BJ (cell line): ENCODE data around the gene SUMO4. TPM values are rescaled to one million over a fixed set of nuclear protein-coding genes. Genes with fewer than 3 reads are reported as not detected.

Source experiments
- CTCF ChIA-PET: fragments of 350-600 bp; formaldehyde crosslinking; extraction: SDS; loops from one replicate; lab custom pipeline; 2021; ENCODE audit warnings: antibody characterized with exemption, inconsistent platforms; lab: Yijun Ruan, JAX
- POLR2A ChIA-PET: fragments of 300-600 bp; sonication (Branson Sonifier 250); formaldehyde crosslinking; extraction: SDS; loops from one replicate; lab custom pipeline; 2021; ENCODE audit warnings: antibody characterized with exemption; lab: Charles Lee
- DNase-seq: peaks from one replicate; pipeline ENCODE4 v3.0.0-alpha.2; 2011; ENCODE audit warnings: low read depth
- H3K27me3 ChIP-seq: 2 replicates; pipeline ENCODE4 v1.6.0; 2011; ENCODE audit warnings: low read length; ENCODE audit not compliant: control insufficient read depth, insufficient read depth
- H3K36me3 ChIP-seq: 2 replicates; pipeline ENCODE4 v1.5.1; 2011; ENCODE audit warnings: low read length; ENCODE audit not compliant: control insufficient read depth, insufficient read depth
- H3K4me3 ChIP-seq: 2 replicates; pipeline ENCODE4 v1.5.1; 2011; ENCODE audit warnings: low read depth, mild to moderate bottlenecking, control low read depth, low read length
- CTCF ChIP-seq: IDR thresholded peaks from 2 replicates; pipeline ENCODE4 v1.5.1; 2011; ENCODE audit warnings: low read depth, mild to moderate bottlenecking, control low read depth, inconsistent platforms, low read length, moderate library complexity; ENCODE audit not compliant: insufficient read depth
- polyA plus RNA-seq: library from polyadenylated mRNA; depleted of rRNA; stranded (reverse); fragments of >200 nt; gene quantifications from 2 replicates; pipeline ENCODE4 v1.2.3, GENCODE V29; 2011

Gene SUMO4
- polyA plus RNA-seq, 1 experiment = not detected

- H3K27me3 ChIP-seq = peaks cover 6% of the 10 kb centered on the region
- POLR2A ChIA-PET = no interaction called here
- TF ChIP-seq CTCF = no peak
- DNase-seq = no peak
- CTCF ChIA-PET = interaction anchor here (1.9 kb wide), 1 partner anchor 400 kb away, joined by 6 read pairs; no protein-coding TSS in a partner anchor
- no peaks in the 10 kb centered on the region for H3K36me3 ChIP-seq
- no peak overlapping the region for H3K4me3 ChIP-seq
These were observed 28.5 kb downstream of the SUMO4 start for GRCh38 chr6:149428606-149429005.

- no peak for TF ChIP-seq CTCF
- no peak for DNase-seq
- Histone ChIP-seq H3K36me3 (no peaks in the 10 kb centered on the region), H3K4me3 (no peak overlapping the region), H3K27me3 (peaks cover 6% of the 10 kb centered on the region)
- CTCF ChIA-PET = interaction anchor here (1.9 kb wide), 1 partner anchor 401 kb away, joined by 6 read pairs; no protein-coding TSS in a partner anchor
- POLR2A ChIA-PET = no interaction called here
These were observed 29.6 kb downstream of the SUMO4 start for GRCh38 chr6:149429427-149430360.

GRCh38 chr6:149431905-149432775 is 32.1 kb downstream of the SUMO4 start:
- CTCF ChIA-PET = interaction anchor here (0.6 to 4.4 kb wide), 55 partner anchors 9 to 859 kb away, joined by 3 to 67 read pairs (median 5); partner anchors contain the start of gene TAB2
- Histone ChIP-seq H3K27me3 (peaks cover 8% of the 10 kb centered on the region), H3K4me3 (no peak overlapping the region), H3K36me3 (no peaks in the 10 kb centered on the region)
- TF ChIP-seq CTCF = peak; percentile 87
- DNase-seq = no peak
- POLR2A ChIA-PET = interaction anchor here (0.8 kb wide), 1 partner anchor 399 kb away, joined by 3 read pairs; no protein-coding TSS in a partner anchor

- ChIA-PET POLR2A (interaction anchor here (0.8 kb wide), 1 partner anchor 402 kb away, joined by 4 read pairs; no protein-coding TSS in a partner anchor), CTCF (interaction anchor here (0.7 to 4.4 kb wide), 9 partner anchors 9 to 406 kb away, joined by 3 to 67 read pairs (median 7); no protein-coding TSS in a partner anchor)
- TF ChIP-seq CTCF = no peak
- Histone ChIP-seq H3K36me3 (no peaks in the 10 kb centered on the region), H3K27me3 (peaks cover 6% of the 10 kb centered on the region), H3K4me3 (no peak overlapping the region)
- no peak for DNase-seq
These were observed 33.3 kb downstream of the SUMO4 start for GRCh38 chr6:149433405-149433804.
